GM19395 (cell line): ENCODE measurements around the gene TFAP2A.

ENCODE experiments used
- ATAC-seq: cut with Tn5 transposase; IDR thresholded peaks from one replicate; pipeline ENCODE4 v1.9.1; 2021; ENCODE audit warnings: mild to moderate bottlenecking, moderate library complexity; ENCODE audit not compliant: unreplicated experiment

Gene TFAP2A

DNA sequence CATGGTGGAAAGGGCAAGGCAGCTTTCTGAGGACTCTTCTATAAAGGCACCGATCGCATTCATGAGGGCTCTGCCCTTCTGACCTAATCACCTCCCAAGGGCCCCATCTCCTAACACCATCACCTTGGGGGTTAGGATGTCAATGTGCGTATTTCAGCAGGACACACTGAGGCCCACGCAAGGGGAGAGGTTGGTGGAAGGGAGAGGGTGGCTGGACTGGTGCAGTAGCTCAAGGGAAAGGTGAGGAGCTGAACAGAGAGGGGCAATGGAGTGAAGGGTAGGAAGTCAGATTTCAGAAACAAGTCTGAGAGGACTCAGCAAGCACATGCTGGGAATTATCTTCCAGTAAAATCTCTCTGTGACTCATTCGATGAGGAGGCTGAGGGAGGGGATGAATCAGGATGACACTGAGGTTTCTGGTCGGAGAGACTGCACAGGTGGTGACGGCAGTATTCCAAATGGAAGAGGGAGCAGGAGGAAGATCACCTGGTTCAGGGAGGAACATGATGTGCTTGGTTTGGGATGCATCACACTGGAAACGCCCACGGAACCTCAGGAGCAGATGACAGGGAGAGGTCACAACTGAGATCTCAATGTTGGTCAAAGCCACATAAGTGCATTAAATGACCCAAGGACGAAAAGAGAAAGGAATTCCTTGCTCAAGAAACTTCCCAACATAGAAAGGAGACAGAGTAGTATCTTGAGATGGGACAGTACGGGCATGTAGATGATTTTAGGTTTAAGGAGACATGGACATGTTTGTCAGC is 67.1 kb downstream of the TFAP2A start:
- ATAC-seq, result no peak
